ENCODE results near the gene CFAP97.

GRCh38 chr4:185238215-185238681, 34.4 kb upstream of the CFAP97 start:
- TF ChIP-seq POLR2A (IDR thresholded peaks at IDR 0.05) (no peak), CTCF (IDR thresholded peaks at IDR 0.05) (no peak)

Measured in ovary (tissue), 3 donors.